ENCODE results near the gene FBL. TPM values are rescaled to one million over a fixed set of nuclear protein-coding genes. Genes with fewer than 3 reads are reported as not detected.

Gene FBL
- total and polyA plus RNA-seq, 2 donors (not counting 1 experiment from before 2014, with no cell fraction given): 253 to 376 TPM

GRCh38 chr19:39807846-39808364 is 38.3 kb downstream of the FBL start:
- ATAC-seq (ENCODE audit: low read depth): no peak
- CTCF ChIA-PET: no interaction called here

GRCh38 chr19:39805104-39805503 is 41.1 kb downstream of the FBL start:
- H4K20me1 ChIP-seq (ENCODE audit: control insufficient read depth, insufficient read depth, low read length, poor library complexity, severe bottlenecking): no peaks in the 10 kb centered on the region
- intact Hi-C loops (cut with micrococcal nuclease): no loop called here
- no peak overlapping the region for H3K4me3 Mint-ChIP-seq
- CTCF ChIA-PET: interaction anchor here (1.1 to 4.6 kb wide), 2 partner anchors 11 to 13 kb away, joined by 3 to 27 read pairs; no protein-coding TSS in a partner anchor
- no peaks in the 10 kb centered on the region for H3K79me2 ChIP-seq (ENCODE audit: control insufficient read depth, insufficient read depth, low read length)
- no peak overlapping the region for H3K27ac ChIP-seq (ENCODE audit: low read length in 2 of 2)
- H3K4me1 Mint-ChIP-seq: no peaks in the 10 kb centered on the region
- H3K4me2 ChIP-seq (replicated peaks; ENCODE audit: low read depth, low read length, poor library complexity, severe bottlenecking): no peak overlapping the region
- H3K9me3 ChIP-seq (ENCODE audit: control extremely low read depth in 1 of 3, control insufficient read depth in 2 of 3, insufficient read depth in 1 of 3, low read length in 2 of 3): no peaks in the 10 kb centered on the region
- H3K9ac ChIP-seq (ENCODE audit: low read length): no peak overlapping the region
- no peak for ATAC-seq (ENCODE audit: low read depth)
- H3K4me1 ChIP-seq (ENCODE audit: control insufficient read depth in 2 of 2, insufficient read depth in 2 of 2, low read length in 2 of 2): no peaks in the 10 kb centered on the region
- 79% methylated on average over 5 of the region's 5 CpGs for WGBS (ENCODE audit: insufficient coverage)
- TF ChIP-seq EZH2 (IDR thresholded peaks at IDR 0.05; ENCODE audit: borderline replicate concordance, insufficient read depth, low read depth, low read length, poor library complexity, severe bottlenecking) (no peak), CTCF (IDR thresholded peaks at IDR 0.05) (no peak)
- no peak for DNase-seq
- no peaks in the 10 kb centered on the region for H3K9me3 Mint-ChIP-seq (ENCODE audit: insufficient read depth)
- no peak overlapping the region for H3K4me3 ChIP-seq (ENCODE audit: control extremely low read depth in 1 of 5, extremely low read depth in 1 of 5, insufficient read depth in 1 of 5, low read depth in 2 of 5, low read length in 4 of 5)
- no peaks in the 10 kb centered on the region for H3K36me3 ChIP-seq (replicated peaks in 1 of 2; ENCODE audit: control extremely low read depth in 1 of 2, control insufficient read depth in 1 of 2, extremely low read depth in 1 of 2, insufficient read depth in 2 of 2, low read length in 1 of 2)
- no peak overlapping the region for H3K27ac Mint-ChIP-seq
- peaks cover 0 to 23% (median 17%) of the 10 kb centered on the region in 4 experiments for H3K27me3 ChIP-seq (replicated peaks in 1 of 4; ENCODE audit: control extremely low read depth in 1 of 4, control insufficient read depth in 3 of 4, insufficient read depth in 4 of 4, low read length in 3 of 4)
- peaks cover 29% of the 10 kb centered on the region for H3K27me3 Mint-ChIP-seq
- no peak overlapping the region for H2AFZ ChIP-seq (ENCODE audit: insufficient read depth, low read depth, low read length, poor library complexity, severe bottlenecking)
- POLR2A ChIA-PET: no interaction called here

More at GRCh38 chr19:39807846-39808364, 38.3 kb downstream of the FBL start:
- H3K9me3 Mint-ChIP-seq (ENCODE audit: insufficient read depth): no peaks in the 10 kb centered on the region
- DNase-seq: no peak
- intact Hi-C loops (cut with micrococcal nuclease): no loop called here
- no peak for TF ChIP-seq CTCF (IDR thresholded peaks at IDR 0.05)
- no peak for TF ChIP-seq EZH2 (IDR thresholded peaks at IDR 0.05; ENCODE audit: borderline replicate concordance, insufficient read depth, low read depth, low read length, poor library complexity, severe bottlenecking)
- H3K27me3 Mint-ChIP-seq: peaks cover 22% of the 10 kb centered on the region
- H3K4me1 ChIP-seq (ENCODE audit: control insufficient read depth in 2 of 2, insufficient read depth in 2 of 2, low read length in 2 of 2): no peaks in the 10 kb centered on the region
- H3K79me2 ChIP-seq (ENCODE audit: control insufficient read depth, insufficient read depth, low read length): no peaks in the 10 kb centered on the region
- no peaks in the 10 kb centered on the region for H3K36me3 ChIP-seq (replicated peaks in 1 of 2; ENCODE audit: control extremely low read depth in 1 of 2, control insufficient read depth in 1 of 2, extremely low read depth in 1 of 2, insufficient read depth in 2 of 2, low read length in 1 of 2)
- H3K9ac ChIP-seq (ENCODE audit: low read length): no peak overlapping the region
- H3K4me3 ChIP-seq (ENCODE audit: control extremely low read depth in 1 of 5, extremely low read depth in 1 of 5, insufficient read depth in 1 of 5, low read depth in 2 of 5, low read length in 4 of 5): no peak overlapping the region
- H3K9me3 ChIP-seq (ENCODE audit: control extremely low read depth in 1 of 3, control insufficient read depth in 2 of 3, insufficient read depth in 1 of 3, low read length in 2 of 3): no peaks in the 10 kb centered on the region
- no peak overlapping the region for H2AFZ ChIP-seq (ENCODE audit: insufficient read depth, low read depth, low read length, poor library complexity, severe bottlenecking)
- H3K27me3 ChIP-seq (replicated peaks in 1 of 4; ENCODE audit: control extremely low read depth in 1 of 4, control insufficient read depth in 3 of 4, insufficient read depth in 4 of 4, low read length in 3 of 4): peaks cover 0 to 14% (median 8%) of the 10 kb centered on the region in 4 experiments
- no CpG with 5 or more reads among the region's 5 CpGs for whole genome bisulfite sequencing (ENCODE audit: insufficient coverage)
- no peaks in the 10 kb centered on the region for H3K4me1 Mint-ChIP-seq
- H3K4me3 Mint-ChIP-seq: no peak overlapping the region
- H3K4me2 ChIP-seq (replicated peaks; ENCODE audit: low read depth, low read length, poor library complexity, severe bottlenecking): no peak overlapping the region
- no peak overlapping the region for H3K27ac ChIP-seq (ENCODE audit: low read length in 2 of 2)
- no peaks in the 10 kb centered on the region for H4K20me1 ChIP-seq (ENCODE audit: control insufficient read depth, insufficient read depth, low read length, poor library complexity, severe bottlenecking)
- POLR2A ChIA-PET: no interaction called here
- H3K27ac Mint-ChIP-seq: no peak overlapping the region

All from B cell (primary cell).